HG02610 (cell line): ENCODE data around the gene EGLN3.
"Not testable (repeated sequence)": the region's sequence is repeated elsewhere in the genome, so short reads cannot be mapped to it uniquely, and the experiment has no call there.

Source experiments
- ATAC-seq: cut with Tn5 transposase; IDR thresholded peaks from one replicate; pipeline ENCODE4 v1.9.1; 2021; ENCODE audit warnings: mild to moderate bottlenecking, moderate library complexity; ENCODE audit not compliant: unreplicated experiment

Gene EGLN3

GRCh38 chr14:33950320-33951182, at the start of gene EGLN3:
Gene EGLN3 (minus strand): TSS chr14:33951074. CDS start chr14:33950752, 322 bp downstream.
- ATAC-seq = peak; percentile 92

- no peak for ATAC-seq
Measured at GRCh38 chr14:34000396-34000795, 49.5 kb upstream of the EGLN3 start.

GRCh38 chr14:33999771-34000291, 49.0 kb upstream of the EGLN3 start:
- ATAC-seq = no peak

GRCh38 chr14:33997611-33998010, 46.7 kb upstream of the EGLN3 start:
- ATAC-seq = no peak

GRCh38 chr14:33996462-33996861, 45.6 kb upstream of the EGLN3 start:
- no peak for ATAC-seq

GRCh38 chr14:33993246-33993645, 42.4 kb upstream of the EGLN3 start:
- ATAC-seq = no peak

GRCh38 chr14:33992274-33993007, 41.6 kb upstream of the EGLN3 start:
- ATAC-seq = no peak

- ATAC-seq = no peak
Measured at GRCh38 chr14:33990790-33991189, 39.9 kb upstream of the EGLN3 start.

GRCh38 chr14:33987565-33988080, 36.7 kb upstream of the EGLN3 start:
- ATAC-seq = no peak

GRCh38 chr14:33986804-33987203, 35.9 kb upstream of the EGLN3 start:
- ATAC-seq = no peak

GRCh38 chr14:33985242-33985641, 34.4 kb upstream of the EGLN3 start:
- ATAC-seq = no peak

- peak; percentile 61 for ATAC-seq
Measured at GRCh38 chr14:33979613-33980276, 28.9 kb upstream of the EGLN3 start.

- no peak for ATAC-seq
Measured at GRCh38 chr14:33978892-33979612, 28.2 kb upstream of the EGLN3 start.

GRCh38 chr14:33972583-33973081, 21.8 kb upstream of the EGLN3 start:
- ATAC-seq = peak; percentile 87

- not testable (repeated sequence) for ATAC-seq
Measured at GRCh38 chr14:33969846-33970245, 19.0 kb upstream of the EGLN3 start.

- ATAC-seq = no peak
Measured at GRCh38 chr14:33968722-33969121, 17.8 kb upstream of the EGLN3 start.

GRCh38 chr14:33967138-33967537, 16.3 kb upstream of the EGLN3 start:
- no peak for ATAC-seq

GRCh38 chr14:33966276-33966675, 15.4 kb upstream of the EGLN3 start:
- ATAC-seq = no peak

GRCh38 chr14:33964599-33965317, 13.9 kb upstream of the EGLN3 start:
- no peak for ATAC-seq

- ATAC-seq = no peak
Measured at GRCh38 chr14:33963892-33964291, 13.0 kb upstream of the EGLN3 start.
